NCI-H2107 (cell line): ENCODE measurements around the gene HMG20A.
"Not testable (repeated sequence)": the region's sequence is repeated elsewhere in the genome, so short reads cannot be mapped to it uniquely, and the experiment has no call there.

Source experiments
- DNase-seq: peaks from one replicate; lab custom pipeline; 2025; lab: John Stamatoyannopoulos, UW

The HMG20A gene

GRCh38 chr15:77420610-77421369 is at the start of gene HMG20A:
Gene HMG20A, plus strand, starts transcription at chr15:77420888. Its CDS starts 37,520 bp downstream, at chr15:77458408.
- no peak for DNase-seq

GRCh38 chr15:77371850-77372563 is 48.7 kb upstream of the HMG20A start:
- DNase-seq: no peak

- DNase-seq: no peak
These were observed 47.2 kb upstream of the HMG20A start for GRCh38 chr15:77373441-77373840.

- no peak for DNase-seq
These were observed 45.6 kb upstream of the HMG20A start for GRCh38 chr15:77375133-77375532.

- DNase-seq: no peak
These were observed 43.9 kb upstream of the HMG20A start for GRCh38 chr15:77376770-77377169.

GRCh38 chr15:77380033-77380432 is 40.7 kb upstream of the HMG20A start:
- no peak for DNase-seq

- no peak for DNase-seq
These were observed 36.6 kb upstream of the HMG20A start for GRCh38 chr15:77384086-77384485.

GRCh38 chr15:77384589-77385359 is 35.9 kb upstream of the HMG20A start:
- DNase-seq: no peak

- DNase-seq: no peak
These were observed 34.1 kb upstream of the HMG20A start for GRCh38 chr15:77386626-77387025.

GRCh38 chr15:77387365-77388105 is 33.2 kb upstream of the HMG20A start:
- no peak for DNase-seq

- DNase-seq: no peak
These were observed 29.2 kb upstream of the HMG20A start for GRCh38 chr15:77391372-77391951.

- no peak for DNase-seq
These were observed 27.8 kb upstream of the HMG20A start for GRCh38 chr15:77392762-77393470.

GRCh38 chr15:77393471-77393840 is 27.2 kb upstream of the HMG20A start:
- no peak for DNase-seq

- DNase-seq: no peak
These were observed 25.5 kb upstream of the HMG20A start for GRCh38 chr15:77395013-77395774.

- DNase-seq: no peak
These were observed 24.0 kb upstream of the HMG20A start for GRCh38 chr15:77396692-77397091.

- no peak for DNase-seq
These were observed 21.8 kb upstream of the HMG20A start for GRCh38 chr15:77398927-77399326.

GRCh38 chr15:77400258-77400657 is 20.4 kb upstream of the HMG20A start:
- no peak for DNase-seq

GRCh38 chr15:77402740-77403379 is 17.8 kb upstream of the HMG20A start:
- DNase-seq: no peak

GRCh38 chr15:77406173-77406759 is 14.4 kb upstream of the HMG20A start:
- not testable (repeated sequence) for DNase-seq
